HG02840 (cell line): ENCODE data around the gene PAPSS1.

ENCODE experiments used
- ATAC-seq: cut with Tn5 transposase; IDR thresholded peaks from one replicate; pipeline ENCODE4 v1.9.1; 2021; ENCODE audit warnings: mild to moderate bottlenecking, moderate library complexity, moderate number of reproducible peaks; ENCODE audit not compliant: unreplicated experiment, low FRiP score

Gene PAPSS1

DNA sequence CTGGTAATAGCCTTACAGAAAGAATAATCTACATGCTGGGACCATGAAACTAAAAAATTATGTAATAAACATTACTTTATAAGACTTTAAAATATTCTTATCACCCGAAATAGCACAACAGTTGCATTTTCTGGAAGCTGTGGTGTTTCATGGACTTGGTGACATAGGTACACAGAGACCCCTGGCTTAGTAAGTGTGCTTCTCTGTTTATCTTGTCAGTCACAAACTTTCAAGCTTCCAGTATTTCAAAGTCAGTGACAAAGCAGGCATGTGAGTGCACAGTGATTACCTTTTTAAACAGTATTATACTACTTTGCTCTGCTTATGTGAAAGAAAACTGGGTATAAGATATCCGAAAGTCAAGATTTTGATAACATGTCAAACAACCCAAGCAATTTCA lies 84.3 kb downstream of the PAPSS1 start:
- no peak for ATAC-seq

DNA sequence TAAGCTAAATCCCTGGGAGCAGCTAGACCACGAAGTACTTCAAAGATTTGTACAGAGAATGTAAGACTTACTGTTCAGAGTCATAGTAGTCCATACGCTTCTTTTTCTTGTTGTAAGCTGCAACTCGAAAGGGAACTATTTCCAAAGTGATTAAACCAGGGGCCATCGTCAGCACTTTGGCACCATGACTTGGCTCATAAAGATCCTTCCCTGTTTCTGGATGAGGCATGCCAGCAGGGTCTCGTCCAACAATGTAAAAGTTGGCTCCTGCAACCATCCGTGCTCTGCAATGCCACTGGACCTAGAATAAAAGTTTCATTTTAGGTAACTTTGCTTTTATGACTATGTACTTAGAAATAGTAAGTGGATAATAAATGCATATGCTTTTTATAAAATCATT lies 88.5 kb downstream of the PAPSS1 start:
- no peak for ATAC-seq

GRCh38 chr4:107630185-107630705 lies 89.8 kb downstream of the PAPSS1 start:
- no peak for ATAC-seq

GRCh38 chr4:107629318-107629717 lies 90.7 kb downstream of the PAPSS1 start:
- ATAC-seq = no peak

GRCh38 chr4:107625391-107625902 lies 94.6 kb downstream of the PAPSS1 start:
- no peak for ATAC-seq

DNA sequence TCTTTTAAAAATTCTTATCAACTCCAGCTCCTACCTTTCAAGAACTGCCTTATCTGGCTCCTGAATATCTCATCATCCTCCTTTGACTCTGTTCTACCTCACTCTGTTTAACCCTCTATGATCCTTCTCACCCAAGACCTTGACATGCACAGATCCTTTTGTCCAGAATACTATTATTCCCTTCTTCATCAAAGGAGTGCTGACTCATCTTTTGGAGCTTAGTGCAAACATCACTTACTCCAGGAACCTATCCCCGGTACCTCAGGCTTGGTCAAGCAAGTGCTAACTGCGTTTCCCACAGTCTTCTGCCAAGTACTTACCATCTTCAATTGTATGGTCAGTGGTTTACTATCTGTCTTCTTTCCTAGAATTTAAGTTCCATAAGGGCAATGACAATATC lies 96.0 kb downstream of the PAPSS1 start:
- no peak for ATAC-seq

- ATAC-seq = no peak
These were observed 98.0 kb downstream of the PAPSS1 start for GRCh38 chr4:107622006-107622405.

DNA sequence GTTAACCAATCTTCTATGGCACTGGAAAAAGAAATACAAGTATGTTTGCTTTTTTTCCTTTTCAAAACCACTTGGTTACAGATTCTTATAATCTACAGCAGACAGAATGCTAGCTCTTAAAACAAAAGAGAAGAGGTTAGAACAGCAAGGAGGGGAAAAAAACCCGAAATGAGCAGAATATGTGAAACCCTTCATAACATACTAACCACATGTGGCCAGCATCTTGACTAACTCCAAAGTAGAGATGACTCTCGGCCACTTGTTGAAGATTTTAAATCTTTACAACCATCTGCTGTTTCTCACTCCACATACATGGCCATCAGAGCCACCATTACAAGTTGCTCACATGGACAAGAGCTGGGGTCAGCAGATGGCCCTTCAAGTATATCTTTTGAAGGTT lies 100.3 kb downstream of the PAPSS1 start:
- ATAC-seq = no peak

GRCh38 chr4:107619066-107619465 lies 101.0 kb downstream of the PAPSS1 start:
- no peak for ATAC-seq

DNA sequence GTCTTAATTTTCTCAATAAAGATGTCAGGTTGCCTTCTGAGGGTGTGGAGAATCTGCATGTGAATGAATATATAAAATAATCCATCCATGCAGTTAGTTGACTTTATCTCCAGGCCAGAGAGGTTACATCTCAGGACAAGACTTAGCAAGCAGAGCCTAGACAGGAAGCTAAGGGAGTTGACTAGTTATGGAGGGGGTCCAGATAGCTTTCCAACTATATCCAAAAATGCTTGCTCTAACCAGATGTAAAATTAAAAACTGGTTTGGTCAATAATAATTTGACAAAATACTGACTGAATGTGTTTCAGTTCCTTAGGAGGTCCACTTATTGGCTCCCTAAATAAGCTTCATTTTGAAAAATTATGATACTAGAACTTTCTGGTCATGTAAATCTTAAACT lies 101.4 kb downstream of the PAPSS1 start:
- ATAC-seq = no peak

- ATAC-seq = no peak
These were observed 103.1 kb downstream of the PAPSS1 start for GRCh38 chr4:107616838-107617389.

- ATAC-seq = no peak
These were observed 104.2 kb downstream of the PAPSS1 start for GRCh38 chr4:107615809-107616208.

- ATAC-seq = no peak
These were observed 116.6 kb downstream of the PAPSS1 start for GRCh38 chr4:107603430-107603829.

DNA sequence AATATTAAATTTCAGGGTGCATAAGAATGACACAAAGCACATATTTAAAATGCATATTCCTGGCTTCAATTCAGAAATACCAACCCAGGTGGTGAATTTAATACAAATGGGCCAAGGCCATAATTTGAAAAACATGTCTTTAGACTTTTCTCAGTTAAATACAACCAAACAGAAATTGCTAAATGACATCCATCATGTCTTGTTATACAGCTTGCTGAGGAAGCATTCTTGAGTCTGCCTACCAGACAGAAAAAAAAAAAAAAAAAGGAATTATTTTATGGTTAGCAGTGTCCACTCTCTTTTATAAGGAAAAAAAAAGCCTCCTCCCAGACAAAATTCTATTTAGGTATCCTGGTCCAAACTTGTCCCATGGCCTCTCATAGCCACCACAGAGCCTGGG lies 119.1 kb downstream of the PAPSS1 start:
- no peak for ATAC-seq

DNA sequence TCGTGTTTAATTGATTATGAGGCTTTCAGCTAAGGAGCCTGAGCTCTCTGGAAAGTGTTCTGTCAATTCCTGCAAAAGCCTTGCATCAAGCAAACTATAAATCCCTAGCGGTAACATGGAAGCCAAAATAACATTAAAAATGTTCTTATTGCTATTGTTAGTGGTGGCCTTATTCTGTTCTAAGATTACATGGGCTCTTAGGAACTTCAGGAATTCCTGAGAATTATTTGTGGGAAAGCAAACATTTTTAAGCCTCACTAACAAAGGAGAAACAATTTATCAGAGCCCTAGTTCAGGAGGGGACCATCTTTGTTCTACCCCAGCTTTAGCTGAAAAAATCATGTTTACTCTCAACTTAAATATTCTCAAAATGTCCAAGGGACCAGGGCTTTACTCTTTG lies 119.6 kb downstream of the PAPSS1 start:
- ATAC-seq = no peak

GRCh38 chr4:107599841-107600240 lies 120.2 kb downstream of the PAPSS1 start:
- no peak for ATAC-seq

GRCh38 chr4:107593230-107593629 lies 126.8 kb downstream of the PAPSS1 start:
- no peak for ATAC-seq

DNA sequence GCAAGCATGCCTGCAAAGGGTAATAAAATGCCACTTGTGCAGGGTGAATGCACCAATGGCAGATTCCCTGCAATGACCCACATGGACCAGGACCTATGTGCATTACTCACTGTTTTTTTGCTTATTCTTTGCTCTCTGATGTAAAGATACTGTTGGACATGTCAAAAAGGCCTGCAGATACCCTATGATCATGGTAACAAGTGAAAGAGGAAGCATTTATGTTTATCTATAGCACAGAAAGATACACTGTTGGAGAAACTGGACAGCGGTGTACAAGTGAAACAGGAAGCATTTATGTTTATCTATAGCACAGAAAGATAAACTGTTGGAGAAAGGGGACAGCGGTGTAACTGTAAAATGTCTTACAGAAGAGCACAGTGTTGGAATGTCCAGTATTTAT lies 127.5 kb downstream of the PAPSS1 start:
- no peak for ATAC-seq

GRCh38 chr4:107589269-107589668 lies 130.8 kb downstream of the PAPSS1 start:
- no peak for ATAC-seq

DNA sequence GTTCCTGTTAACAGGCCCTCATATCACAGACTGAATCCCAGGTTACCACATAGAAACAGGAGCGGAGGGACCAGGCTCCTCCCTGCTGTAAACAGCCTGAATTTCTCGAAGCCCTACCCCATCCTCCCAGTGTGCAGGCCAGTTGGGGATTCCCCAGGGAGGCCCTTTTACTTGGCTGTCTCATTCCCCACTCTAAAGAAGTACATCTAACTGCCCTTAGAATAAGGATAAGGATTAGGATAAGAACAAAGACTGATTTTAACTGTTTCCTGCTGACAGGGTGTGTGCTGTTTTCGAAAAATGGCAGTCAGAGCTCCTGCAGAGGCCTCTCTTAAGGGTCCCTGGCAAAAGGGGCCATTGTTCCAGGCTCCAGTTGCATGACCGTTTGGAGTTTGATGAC lies 133.7 kb downstream of the PAPSS1 start:
- ATAC-seq = no peak

GRCh38 chr4:107579099-107579498 lies 140.9 kb downstream of the PAPSS1 start:
- ATAC-seq = no peak

DNA sequence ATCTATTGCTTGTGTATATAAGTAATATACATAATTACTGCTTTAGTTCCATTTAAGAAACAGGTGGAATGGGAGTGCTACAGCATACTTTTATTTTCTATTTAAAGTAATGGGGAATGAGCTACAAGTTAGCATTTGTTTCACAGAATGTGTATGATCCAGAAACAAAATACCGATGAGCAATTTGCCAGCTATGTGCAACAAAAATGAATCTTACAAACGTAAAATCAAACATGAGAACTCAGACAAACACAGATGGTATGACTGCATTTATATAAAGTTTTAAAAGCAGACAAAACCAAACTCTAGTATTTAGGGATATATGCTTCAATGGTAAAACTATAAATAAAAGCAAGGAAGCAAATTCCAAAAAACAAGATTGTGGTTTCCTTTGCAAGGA lies 141.7 kb downstream of the PAPSS1 start:
- no peak for ATAC-seq

DNA sequence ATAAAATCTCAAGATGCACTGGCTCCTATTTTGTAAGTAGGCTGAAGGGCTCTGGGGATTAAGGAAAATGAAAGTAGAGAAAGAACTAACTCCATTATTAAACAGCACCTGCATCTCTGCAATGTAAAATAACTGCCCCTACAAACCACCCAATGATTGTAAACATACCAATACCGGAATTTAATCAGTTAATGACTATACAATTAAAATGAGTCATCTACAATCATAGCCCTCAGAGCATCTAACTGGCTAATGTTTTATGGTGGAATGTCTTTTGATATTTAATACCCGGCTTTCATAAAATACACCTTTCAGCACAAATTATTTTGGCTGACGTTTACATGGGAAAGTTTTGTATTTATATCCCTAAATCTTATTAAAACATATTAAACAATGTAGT lies 142.3 kb downstream of the PAPSS1 start:
- ATAC-seq = no peak
